EH (cell line): Measurements from ENCODE around the gene ACOT4.
A peak's percentile ranks its signal among the peaks of the same experiment; 100 is the strongest.
"Not testable (repeated sequence)": the region's sequence is repeated elsewhere in the genome, so short reads cannot be mapped to it uniquely, and the experiment has no call there.

Source experiments
- DNase-seq: peaks from one replicate; pipeline ENCODE4 v3.0.0-alpha.2; 2015; ENCODE audit warnings: low read depth

ACOT4 gene, protein sequence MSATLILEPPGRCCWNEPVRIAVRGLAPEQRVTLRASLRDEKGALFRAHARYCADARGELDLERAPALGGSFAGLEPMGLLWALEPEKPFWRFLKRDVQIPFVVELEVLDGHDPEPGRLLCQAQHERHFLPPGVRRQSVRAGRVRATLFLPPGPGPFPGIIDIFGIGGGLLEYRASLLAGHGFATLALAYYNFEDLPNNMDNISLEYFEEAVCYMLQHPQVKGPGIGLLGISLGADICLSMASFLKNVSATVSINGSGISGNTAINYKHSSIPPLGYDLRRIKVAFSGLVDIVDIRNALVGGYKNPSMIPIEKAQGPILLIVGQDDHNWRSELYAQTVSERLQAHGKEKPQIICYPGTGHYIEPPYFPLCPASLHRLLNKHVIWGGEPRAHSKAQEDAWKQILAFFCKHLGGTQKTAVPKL

DNA sequence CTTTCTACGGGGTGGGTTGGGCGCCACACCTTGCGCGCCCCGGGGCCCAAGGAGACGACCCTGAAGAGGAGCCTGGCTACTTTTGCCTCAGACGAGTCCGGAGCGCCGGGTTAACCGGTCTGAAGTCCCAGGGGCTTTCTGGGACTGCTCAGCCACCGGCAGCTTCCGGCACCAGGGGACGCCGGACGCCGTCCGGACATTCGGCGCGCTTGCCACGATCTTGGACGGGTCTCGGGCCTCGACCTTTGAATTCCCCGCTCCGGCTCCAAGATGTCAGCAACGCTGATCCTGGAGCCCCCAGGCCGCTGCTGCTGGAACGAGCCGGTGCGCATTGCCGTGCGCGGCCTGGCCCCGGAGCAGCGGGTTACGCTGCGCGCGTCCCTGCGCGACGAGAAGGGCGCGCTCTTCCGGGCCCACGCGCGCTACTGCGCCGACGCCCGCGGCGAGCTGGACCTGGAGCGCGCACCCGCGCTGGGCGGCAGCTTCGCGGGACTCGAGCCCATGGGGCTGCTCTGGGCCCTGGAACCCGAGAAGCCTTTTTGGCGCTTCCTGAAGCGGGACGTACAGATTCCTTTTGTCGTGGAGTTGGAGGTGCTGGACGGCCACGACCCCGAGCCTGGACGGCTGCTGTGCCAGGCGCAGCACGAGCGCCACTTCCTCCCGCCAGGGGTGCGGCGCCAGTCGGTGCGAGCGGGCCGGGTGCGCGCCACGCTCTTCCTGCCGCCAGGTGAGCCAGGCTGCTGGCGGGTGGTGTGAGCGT, at the start of gene ACOT4:
Gene ACOT4 (plus strand): TSS at position 184 of the 760 bp plus-strand sequence. CDS start 87 bp downstream, at position 271.
- peak; percentile 36 for DNase-seq

DNA sequence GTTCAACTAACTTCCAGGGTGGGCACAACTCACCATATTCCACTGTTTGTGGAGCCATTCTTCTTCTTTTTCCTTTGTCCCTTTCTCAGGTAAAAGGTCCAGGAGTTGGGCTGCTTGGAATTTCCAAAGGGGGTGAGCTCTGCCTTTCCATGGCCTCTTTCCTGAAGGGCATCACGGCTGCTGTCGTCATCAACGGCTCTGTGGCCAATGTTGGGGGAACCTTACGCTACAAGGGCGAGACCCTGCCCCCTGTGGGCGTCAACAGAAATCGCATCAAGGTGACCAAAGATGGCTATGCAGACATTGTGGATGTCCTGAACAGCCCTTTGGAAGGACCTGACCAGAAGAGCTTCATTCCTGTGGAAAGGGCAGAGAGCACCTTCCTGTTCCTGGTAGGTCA, 48.7 kb upstream of the ACOT4 start:
- not testable (repeated sequence) for DNase-seq

DNA sequence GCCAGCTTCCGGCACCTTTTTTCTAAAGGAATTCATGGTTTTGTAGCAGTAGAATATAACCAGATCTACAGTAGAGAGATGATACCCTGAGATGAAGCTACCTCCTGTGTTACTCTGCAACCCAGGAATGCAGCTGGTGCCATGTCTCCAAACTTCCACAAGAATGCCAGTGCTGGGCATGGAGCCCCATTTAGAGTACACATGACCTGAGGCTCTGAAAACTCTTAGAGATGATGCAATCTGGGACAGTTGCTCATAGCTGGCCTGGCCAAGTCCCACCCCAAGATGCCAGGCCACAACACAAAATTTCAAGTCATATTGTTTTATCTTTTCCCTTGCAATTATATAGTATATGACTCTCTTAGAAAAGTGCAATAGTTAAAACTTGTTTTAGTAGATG, 46.3 kb upstream of the ACOT4 start:
- DNase-seq, result not testable (repeated sequence)

DNA sequence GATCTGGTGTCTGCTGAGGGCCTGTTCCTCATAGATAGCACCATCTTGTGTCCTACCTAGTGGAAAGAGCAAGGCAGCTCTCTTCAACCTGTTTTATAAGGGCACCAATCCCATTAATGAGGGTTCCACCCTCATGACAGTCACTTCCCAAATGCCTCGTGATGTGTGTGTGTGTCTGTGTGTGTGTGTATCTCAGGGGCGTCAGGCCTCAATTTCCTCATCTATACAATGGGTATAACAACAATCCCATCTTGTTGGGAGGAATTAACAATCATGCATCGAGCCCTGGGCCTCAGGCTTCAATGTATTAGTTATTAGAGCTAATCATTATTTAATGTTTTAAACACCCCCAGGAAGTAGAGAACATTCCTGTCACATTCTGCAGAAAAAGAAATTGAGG, 42.6 kb upstream of the ACOT4 start:
- DNase-seq, result not testable (repeated sequence)

DNA sequence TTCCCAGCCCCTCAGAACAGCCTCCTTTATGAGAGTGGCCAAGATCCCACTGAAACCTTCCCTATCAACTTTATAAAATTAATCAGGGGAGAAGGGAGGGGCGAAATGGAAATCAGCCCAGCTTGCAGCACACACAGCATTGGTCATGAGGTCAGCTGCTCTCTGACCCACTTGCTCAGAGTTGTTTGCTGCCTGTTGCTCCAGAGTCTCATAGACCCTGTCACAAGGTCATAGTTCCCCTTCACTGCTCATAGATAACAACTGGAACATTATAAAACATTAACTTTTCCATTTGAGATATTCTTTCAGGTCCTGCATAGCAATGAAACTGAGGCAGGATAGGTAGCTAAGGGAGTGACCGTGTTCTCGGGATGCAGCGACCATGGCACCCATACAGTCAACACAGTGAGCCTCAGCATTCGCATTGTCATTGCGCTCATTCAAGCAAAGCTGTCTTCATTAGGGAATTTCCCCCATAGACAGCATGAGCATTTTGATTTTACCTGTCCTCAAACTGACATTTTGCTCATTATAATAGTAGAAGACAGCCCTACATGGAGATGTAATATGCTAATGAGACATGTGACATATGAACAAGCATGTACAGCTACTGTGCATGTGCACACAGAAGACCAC, 41.7 kb upstream of the ACOT4 start:
- DNase-seq, result not testable (repeated sequence)

DNA sequence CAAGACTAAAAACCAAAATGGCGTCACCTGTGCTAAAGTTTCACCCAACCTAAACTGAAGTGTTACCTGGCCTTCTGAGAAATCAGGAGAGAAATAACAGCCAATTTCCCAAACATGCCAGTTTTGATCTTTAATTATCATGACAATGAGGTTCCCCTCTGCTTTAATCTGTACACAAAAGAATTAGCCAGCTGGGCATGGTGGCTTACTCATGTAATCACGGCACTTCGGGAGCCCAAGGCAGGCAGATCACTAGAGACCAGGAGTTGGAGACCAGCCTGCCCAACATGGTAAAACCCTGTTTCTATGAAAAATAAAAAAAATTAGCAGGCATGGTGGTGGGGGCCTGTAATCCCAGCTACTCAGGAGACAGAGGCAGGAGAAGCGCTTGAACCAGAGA, 37.8 kb upstream of the ACOT4 start:
- no peak for DNase-seq

DNA sequence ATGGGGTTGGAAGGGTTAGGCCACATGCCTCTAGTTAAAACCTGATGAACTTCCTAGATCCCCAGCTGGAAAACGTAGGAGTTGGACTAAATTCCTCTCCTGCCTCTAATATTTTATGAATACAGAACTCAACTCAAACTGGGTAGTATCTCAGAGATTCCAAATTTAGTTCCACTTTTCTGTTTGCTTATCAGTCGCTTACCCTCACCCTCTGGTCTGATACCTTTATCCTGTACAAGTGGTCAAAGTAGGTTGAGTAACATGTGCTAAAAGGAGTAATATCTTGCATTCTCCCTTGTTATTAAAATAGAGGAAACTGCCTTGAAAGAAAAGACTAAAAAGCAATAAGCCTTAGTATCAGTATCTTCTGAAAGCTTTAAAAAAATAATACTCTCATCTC, 34.5 kb upstream of the ACOT4 start:
- not testable (repeated sequence) for DNase-seq

DNA sequence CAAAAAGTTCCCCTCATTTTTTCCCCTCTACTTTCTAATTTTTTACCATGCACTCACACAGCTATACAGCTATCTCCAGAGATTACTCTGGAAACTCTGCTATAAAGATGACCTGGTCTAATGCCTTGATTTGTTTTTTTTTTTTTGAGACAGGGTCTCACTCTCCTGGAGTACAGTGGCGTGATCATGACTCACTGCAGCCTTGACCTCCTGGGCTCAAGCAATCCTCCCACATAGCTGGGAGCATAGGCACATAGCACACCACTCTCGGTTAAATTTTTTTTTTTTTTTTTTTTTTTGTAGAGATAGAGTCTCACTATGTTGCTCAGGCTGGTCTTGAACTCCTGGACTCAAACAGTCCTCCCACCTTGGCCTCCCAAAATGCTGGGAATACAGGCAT, 33.4 kb upstream of the ACOT4 start:
- not testable (repeated sequence) for DNase-seq

DNA sequence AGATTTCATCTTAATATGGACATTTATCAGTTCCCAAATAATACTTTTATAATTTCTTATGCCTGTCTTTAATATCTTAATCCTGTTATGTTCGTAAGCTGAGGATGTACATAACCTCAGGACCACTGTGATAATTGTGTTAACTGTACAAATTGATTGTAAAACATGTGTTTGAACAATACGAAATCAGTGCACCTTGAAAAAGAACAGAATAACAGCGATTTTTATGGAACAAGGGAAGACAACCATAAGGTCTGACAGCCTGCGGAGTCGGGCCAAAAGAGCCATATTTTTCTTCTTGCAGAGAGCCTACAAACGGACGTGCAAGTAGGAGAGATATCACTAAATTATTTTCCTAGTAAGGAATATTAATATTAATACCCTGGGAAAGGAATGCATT, 29.4 kb upstream of the ACOT4 start:
- DNase-seq, result not testable (repeated sequence)

DNA sequence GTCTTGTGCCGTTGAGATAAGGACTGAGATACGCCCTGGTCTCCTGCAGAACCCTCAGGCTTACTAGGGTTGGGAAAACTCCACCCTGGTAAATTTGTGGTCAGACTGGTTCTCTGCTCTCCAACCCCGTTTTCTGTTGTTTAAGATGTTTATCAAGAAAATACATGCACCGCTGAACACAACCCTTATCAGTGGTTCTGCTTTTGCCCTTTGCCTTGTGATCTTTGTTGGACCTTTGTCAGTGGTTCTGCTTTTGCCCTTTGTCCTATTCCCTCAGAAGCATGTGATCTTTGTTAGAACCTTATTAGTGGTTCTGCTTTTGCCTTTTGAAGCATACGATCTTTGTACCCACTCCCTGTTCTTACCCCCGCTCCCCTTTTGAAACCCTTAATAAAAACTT, 29.0 kb upstream of the ACOT4 start:
- not testable (repeated sequence) for DNase-seq

DNA sequence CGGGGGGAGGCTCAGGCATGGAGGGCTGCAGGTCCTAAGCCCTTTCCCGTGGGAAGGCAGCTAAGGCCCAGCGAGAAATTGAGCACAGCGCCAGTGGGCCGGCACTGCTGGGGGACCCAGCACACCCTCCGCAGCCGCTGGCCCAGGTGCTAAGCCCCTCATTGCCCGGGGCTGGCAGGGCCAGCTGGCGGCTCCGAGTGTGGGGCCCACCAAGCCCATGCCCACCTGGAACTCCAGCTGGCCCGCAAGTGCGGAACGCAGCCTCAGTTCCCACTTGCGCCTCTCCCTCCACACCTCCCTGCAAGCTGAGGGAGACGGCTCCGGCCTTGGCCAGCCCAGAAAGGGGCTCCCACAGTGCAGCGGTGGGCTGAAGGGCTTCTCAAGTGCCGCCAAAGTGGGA, 25.2 kb upstream of the ACOT4 start:
- DNase-seq, result not testable (repeated sequence)

DNA sequence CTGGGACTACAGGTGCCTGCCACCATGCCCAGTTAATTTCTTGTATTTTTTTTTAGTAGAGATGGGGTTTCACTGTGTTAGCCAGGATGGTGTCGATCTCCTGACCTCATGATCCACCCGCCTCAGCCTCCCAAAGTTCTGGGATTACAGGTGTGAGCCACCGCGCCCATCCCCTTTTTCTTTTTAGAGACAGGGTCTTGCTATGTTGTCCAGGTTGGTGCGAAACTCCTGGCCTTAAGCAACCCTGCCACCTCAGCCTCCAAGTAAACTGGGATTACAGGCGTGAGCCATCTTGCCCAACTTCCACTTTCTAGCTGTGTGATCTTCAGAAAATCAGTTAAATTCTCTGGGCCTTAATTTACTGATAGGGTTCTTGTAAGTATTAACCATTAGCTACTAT, 24.7 kb upstream of the ACOT4 start:
- DNase-seq, result not testable (repeated sequence)

DNA sequence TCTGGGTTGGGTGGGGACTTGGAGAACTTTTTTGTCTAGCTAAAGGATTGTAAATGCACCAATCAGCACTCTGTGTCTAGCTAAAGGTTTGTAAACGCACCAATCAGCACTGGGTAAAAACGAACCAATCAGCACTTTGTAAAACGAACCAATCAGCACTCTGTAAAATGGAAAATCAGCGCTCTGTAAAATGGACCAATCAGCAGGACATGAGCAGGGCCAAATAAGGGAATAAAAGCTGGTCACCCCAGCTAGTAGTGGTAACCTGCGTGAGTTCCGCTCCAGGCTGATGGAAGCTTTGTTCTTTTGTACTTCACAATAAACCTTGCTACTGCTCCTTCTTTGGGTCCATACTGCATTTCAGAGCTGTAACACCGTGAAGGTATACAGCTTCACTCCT, 24.3 kb upstream of the ACOT4 start:
- DNase-seq, result no peak

DNA sequence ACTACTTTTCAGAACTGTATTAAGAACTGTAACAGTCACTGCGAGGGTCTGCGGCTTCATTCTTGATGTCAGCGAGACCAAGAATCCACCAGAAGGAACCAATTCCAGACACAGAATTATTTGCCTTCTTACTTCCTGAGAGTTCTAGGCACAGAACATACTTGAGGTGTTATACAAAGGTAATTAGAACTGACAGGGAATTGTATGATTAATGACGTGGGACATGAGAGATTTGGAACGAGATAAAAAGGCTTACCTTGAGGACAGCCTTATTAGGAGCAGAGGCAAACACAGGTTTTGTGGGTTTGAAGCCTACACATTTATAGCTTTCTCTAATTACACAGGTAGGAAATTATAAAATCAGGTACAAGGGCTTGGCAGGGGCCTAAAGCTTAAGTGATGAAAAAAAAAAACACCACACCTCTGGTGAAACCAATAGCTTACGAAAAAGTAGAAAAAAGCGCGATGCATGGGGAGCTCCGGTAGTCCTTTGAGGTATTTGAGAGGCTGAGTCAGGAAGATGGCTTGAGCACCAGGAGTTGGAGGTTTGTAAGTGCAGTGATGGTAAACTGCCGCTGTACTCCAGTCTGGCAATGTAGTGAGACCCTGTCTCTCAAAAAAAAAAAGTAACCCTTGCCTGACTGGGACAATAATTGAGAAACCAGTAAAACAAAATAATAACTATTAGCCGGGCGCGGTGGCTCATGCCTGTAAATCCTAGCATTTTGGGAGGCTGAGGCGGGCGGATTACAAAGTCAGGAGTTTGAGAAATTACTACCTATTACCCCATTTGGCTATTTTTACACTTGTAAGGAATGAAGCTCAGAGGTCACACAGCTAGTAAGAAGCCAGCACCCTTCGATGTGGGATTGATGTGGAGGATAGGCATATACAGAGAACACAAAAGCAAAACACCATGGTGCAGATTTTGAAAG, 23.5 kb upstream of the ACOT4 start:
- peak; percentile 50 for DNase-seq

DNA sequence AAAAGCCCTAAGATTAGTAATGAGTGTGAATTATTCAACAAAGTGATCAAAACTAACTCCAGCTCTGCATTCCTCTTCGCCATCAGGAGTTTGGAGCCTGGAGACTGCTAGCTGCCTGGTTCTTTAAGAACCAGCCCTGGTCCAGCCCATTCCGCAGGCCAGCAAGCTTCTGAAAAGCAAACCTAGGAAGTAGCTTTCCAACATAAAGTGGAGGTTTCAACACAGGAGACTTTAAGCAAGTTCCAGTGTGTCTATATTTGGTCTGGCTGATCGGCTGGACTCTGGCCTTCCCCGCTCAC, 22.8 kb upstream of the ACOT4 start:
- not testable (repeated sequence) for DNase-seq

DNA sequence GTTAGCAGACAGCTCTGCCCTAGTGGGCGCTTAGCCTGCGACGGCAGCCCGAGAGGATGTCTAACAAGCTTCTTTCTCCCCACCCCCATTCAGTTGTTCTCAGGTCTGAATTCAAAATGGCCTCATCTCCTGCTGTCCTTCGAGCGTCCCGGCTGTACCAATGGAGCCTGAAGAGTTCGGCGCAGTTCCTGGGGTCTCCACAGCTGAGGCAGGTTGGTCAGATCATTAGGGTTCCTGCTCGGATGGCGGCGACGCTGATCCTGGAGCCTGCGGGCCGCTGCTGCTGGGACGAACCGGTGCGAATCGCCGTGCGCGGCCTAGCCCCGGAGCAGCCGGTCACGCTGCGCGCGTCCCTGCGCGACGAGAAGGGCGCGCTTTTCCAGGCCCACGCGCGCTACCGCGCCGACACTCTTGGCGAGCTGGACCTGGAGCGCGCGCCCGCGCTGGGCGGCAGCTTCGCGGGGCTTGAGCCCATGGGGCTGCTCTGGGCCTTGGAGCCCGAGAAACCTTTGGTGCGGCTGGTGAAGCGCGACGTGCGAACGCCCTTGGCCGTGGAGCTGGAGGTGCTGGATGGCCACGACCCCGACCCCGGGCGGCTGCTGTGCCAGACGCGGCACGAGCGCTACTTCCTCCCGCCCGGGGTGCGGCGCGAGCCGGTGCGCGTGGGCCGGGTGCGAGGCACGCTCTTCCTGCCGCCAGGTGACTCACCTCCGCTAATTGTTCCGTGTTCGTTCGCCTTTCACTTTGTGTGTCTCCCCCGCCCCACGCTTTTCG, 22.3 kb upstream of the ACOT4 start, which contains the start of gene ACOT2:
Gene ACOT2 (plus strand): TSS at position 29 of the 774 bp plus-strand sequence. CDS start 28 bp downstream, at position 57.
- peak; percentile 96 for DNase-seq

DNA sequence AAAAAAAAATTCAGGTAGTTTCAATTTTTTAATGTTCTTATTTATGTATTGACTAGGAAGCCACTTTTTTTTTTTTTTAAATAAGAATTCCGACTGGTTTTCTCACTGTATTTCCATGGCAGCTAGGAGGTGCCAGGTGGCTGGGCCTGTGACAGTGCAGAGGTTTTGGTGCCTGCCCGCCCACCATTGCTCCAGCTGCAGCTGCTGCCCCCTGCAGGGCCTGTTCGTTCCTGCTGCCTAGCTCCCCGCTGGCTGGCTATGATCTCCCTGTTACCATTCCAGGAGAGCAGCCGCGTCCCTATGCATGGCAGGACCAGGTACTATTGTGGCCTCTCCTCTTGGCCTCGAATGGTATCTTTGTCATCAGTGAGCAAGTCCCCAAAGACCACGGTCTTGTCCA, 20.8 kb upstream of the ACOT4 start:
- peak; percentile 46 for DNase-seq

DNA sequence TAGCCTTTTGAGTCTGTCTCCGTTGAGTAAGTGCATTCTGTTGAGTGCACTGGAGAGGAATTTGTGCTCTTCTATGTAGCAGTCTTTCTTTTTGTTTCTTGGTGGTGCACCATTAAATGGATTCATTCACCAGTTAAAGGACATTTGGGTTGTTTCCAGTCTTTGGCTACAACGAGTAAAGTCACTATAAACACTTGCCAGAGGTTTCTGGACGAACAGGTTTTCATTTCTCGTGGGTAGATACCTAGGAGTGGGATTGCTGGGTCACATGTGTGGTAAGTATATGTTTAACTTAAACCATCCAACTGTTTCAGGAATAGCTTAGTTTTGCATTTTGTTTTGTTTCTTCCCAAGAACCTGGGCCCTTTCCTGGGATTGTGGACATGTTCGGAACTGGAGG, 18.6 kb upstream of the ACOT4 start:
- not testable (repeated sequence) for DNase-seq

DNA sequence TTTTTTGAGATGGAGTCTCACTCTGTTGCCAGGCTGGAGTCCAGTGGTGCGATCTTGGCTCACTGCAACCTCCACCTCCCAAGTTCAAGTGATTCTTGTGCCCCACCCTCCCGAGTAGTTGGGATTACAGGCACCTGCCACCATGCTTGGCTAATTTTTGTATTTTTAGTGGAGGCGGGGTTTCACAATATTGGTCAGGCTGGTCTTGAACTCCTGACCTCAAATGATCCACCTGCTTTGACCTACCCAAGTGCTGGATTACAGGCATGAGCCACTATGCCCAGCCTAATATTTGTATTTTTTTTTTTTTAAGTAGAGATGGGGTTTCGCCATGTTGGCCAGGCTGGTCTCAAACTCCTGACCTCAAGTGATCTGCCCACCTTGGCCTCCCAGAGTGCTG, 17.9 kb upstream of the ACOT4 start:
- DNase-seq, result not testable (repeated sequence)

DNA sequence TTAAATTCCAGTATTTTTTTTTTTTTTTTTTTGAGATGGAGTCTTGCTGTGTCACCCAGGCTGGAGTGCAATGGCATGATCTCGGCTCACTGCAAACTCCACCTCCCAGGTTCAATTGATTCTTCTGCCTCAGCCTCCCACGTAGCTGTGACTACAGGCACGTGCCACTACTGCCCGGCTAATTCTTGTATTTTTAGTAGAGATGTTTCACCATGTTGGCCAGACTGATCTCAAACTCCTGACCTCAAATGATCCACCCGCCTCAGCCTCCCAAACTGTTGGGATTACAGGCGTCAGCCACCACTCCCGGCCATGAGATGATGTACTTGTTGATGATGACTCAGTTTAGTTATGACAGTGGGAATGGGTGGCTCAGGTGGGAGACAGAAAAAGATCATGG, 17.4 kb upstream of the ACOT4 start:
- DNase-seq, result not testable (repeated sequence)

DNA sequence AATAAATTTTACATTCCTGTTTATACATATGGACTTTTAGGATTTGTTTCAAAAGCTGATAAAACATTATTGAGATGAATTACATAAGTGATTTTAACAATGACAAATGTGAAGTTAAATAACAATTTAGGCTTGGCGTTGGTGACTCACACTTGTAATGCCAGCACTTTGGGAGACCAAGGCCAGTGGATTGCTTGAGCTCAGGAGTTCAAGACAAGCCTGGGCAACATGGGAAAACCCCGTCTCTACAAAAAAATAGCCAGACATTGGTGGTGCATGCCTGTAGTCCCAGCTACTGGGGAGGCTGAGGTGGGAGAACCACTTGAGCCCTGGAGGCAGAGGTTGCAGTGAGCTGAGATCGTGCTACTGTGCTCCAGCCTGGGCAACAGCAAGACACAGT, 15.3 kb upstream of the ACOT4 start:
- DNase-seq, result no peak
